Mucosa of descending colon (tissue), 3 donors: Measurements from ENCODE around the gene SULT1A1. TPM values are rescaled to one million over a fixed set of nuclear protein-coding genes. Genes with fewer than 3 reads are reported as not detected.
"Not testable (repeated sequence)": the region's sequence is repeated elsewhere in the genome, so short reads cannot be mapped to it uniquely, and the experiment has no call there.

Source experiments
- ATAC-seq: fragments of 200-7000 bp; cut with Tn5 transposase; one replicate; pipeline ENCODE4 v1.9.1; 2020; ENCODE audit warnings: mild to moderate bottlenecking, moderate library complexity
- DNase-seq, 3 donors: peaks; one replicate each; pipeline ENCODE4 v3.0.0-alpha.2; 2020
- H3K36me3 ChIP-seq: fragments of 200-600 bp; one replicate; pipeline ENCODE4 v1.8.0; 2021; ENCODE audit warnings: low read depth, mild to moderate bottlenecking
- H3K4me1 ChIP-seq: fragments of 200-600 bp; one replicate; pipeline ENCODE4 v1.8.0; 2021; ENCODE audit warnings: low read depth, mild to moderate bottlenecking
- H3K4me3 ChIP-seq: fragments of 200-600 bp; one replicate; pipeline ENCODE4 v1.8.0; 2021; ENCODE audit warnings: mild to moderate bottlenecking
- H3K9me3 ChIP-seq: fragments of 200-600 bp; one replicate; pipeline ENCODE4 v1.8.0; 2021; ENCODE audit warnings: mild to moderate bottlenecking
- intact Hi-C, 2 donors: fragments of 100-400 bp; cut with DNase I in 1 of 2; cut with micrococcal nuclease in 1 of 2; formaldehyde crosslinking; loops; one replicate each; pipeline versions ENCODE4 v1.11.0 to v1.11.1; 2022; cut with DNase I, micrococcal nuclease
- total RNA-seq, 3 donors: library from RNA; stranded (reverse); fragmentation: NEBNext Ultra II Directional in 2 of 3; extraction: Animal tissue kit (Norgen Biotek cat#: 25700) in 2 of 3; gene quantifications; one replicate each; pipeline versions ENCODE4 v1.2.1 to v1.2.4, GENCODE V29; 2021 to 2023
- TF ChIP-seq, protein P1 (sequence below): fragments of 200-600 bp; IDR thresholded peaks from one replicate; pipeline ENCODE4 v1.8.0; 2022; ENCODE audit warnings: antibody characterized with exemption, mild to moderate bottlenecking
- donor health status: DM: no; HTN: no; CAD: no; lungs with moderate emphysema.
- donor health status: DM: no; HTN: no; CAD: no.
- donor health status: DM: no; HTN: yes; CAD: no.

Gene SULT1A1
- total RNA-seq, 3 donors from 2014 or later: 52.4 to 254 (median 138) TPM

- ATAC-seq (no peak), DNase-seq (peak in 1 of 3 donors; percentile 26)
- peaks cover 14% of the 10 kb centered on the region for H3K4me1 ChIP-seq
- TF ChIP-seq, protein P1, sequence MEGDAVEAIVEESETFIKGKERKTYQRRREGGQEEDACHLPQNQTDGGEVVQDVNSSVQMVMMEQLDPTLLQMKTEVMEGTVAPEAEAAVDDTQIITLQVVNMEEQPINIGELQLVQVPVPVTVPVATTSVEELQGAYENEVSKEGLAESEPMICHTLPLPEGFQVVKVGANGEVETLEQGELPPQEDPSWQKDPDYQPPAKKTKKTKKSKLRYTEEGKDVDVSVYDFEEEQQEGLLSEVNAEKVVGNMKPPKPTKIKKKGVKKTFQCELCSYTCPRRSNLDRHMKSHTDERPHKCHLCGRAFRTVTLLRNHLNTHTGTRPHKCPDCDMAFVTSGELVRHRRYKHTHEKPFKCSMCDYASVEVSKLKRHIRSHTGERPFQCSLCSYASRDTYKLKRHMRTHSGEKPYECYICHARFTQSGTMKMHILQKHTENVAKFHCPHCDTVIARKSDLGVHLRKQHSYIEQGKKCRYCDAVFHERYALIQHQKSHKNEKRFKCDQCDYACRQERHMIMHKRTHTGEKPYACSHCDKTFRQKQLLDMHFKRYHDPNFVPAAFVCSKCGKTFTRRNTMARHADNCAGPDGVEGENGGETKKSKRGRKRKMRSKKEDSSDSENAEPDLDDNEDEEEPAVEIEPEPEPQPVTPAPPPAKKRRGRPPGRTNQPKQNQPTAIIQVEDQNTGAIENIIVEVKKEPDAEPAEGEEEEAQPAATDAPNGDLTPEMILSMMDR: no peak
- no peak overlapping the region for H3K4me3 ChIP-seq
- H3K9me3 ChIP-seq: no peaks in the 10 kb centered on the region
- intact Hi-C loops: no loop called here
- no peaks in the 10 kb centered on the region for H3K36me3 ChIP-seq
Measured at GRCh38 chr16:28610595-28611191, 849 bp upstream of the SULT1A1 start.

- intact Hi-C loops, ATAC-seq: not testable (repeated sequence)
- peak in 1 of 3 donors; percentile 75 for DNase-seq
Measured at GRCh38 chr16:28608867-28609596, 812 bp downstream of the SULT1A1 start.

GRCh38 chr16:28608496-28608808, 1.4 kb downstream of the SULT1A1 start:
- ATAC-seq, H3K9me3 ChIP-seq, intact Hi-C loops, H3K36me3 ChIP-seq, DNase-seq, H3K4me3 ChIP-seq: not testable (repeated sequence)
- H3K4me1 ChIP-seq: peaks cover 14% of the 10 kb centered on the region

More at GRCh38 chr16:28608867-28609596, 812 bp downstream of the SULT1A1 start:
- not testable (repeated sequence) for H3K36me3 ChIP-seq, H3K9me3 ChIP-seq, H3K4me3 ChIP-seq
- peaks cover 14% of the 10 kb centered on the region for H3K4me1 ChIP-seq

DNA sequence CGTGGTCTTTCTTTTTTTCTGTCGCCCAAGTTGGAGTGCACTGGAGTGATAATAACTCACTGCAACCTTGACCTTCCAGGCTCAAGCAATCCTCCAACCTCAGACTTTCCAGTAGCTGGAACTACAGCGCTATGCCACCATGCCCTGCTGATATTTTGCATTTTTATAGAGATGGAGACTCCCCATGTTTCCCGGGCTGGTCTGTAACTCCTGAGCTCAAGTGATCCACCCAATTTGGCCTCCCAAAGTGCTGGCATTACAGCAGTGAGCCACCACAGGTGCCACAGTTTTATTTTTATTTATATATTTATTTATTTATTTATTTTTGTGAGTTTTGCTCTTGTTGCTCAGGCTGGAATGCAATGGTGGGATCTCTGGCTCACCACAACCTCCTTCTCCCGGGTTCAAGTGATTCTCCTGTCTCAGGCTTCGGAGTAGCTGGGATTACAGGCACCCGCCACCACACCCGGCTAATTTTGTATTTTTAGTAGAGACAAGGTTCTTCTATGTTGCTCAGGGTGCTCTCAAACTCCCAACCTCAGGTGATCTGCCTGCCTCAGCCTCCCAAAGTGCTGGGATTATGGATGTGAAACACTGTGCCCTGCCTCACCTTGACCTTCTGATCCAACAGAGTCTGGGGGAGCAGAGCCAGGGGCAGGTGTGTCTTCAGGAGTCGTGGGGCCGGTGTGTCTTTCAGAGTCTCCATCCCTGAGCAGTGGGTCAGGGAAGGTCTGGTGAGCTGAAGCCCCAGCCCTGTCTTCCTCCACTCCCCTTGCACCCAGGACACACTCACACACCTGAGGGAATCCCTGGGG, 2.0 kb downstream of the SULT1A1 start:
- DNase-seq: not testable (repeated sequence)

DNA sequence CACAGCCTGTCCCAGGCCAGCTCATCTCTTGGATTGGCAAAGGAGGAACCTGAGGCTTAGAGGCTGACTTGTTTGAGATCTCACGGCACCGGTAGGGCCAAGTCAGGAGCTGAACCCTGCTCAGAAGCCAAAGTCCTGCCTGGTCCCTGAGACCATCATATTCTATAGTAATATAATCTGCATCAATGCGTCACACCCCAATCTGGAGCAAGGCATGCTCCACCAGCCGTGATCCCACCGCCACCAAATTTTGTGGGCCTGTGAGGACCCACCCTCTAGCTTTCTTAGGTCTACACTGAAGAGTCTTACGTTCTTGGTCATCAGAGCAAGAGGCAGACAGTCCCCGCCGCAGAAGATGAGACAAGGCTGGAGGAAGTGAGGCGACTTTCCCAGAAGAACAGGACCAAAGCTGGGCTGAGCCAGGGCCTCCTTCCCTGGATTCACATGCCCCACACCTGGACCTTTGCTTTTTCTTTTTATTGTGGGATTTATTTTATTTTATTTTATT, 2.7 kb downstream of the SULT1A1 start:
- H3K9me3 ChIP-seq: no peaks in the 10 kb centered on the region
- DNase-seq: no peak
- no peak overlapping the region for H3K4me3 ChIP-seq
- no peaks in the 10 kb centered on the region for H3K36me3 ChIP-seq
- ATAC-seq: no peak
- TF ChIP-seq, protein P1: no peak
- peaks cover 14% of the 10 kb centered on the region for H3K4me1 ChIP-seq
- intact Hi-C loops: no loop called here

More for the DNA sequence above, 2.0 kb downstream of the SULT1A1 start:
- H3K4me3 ChIP-seq, ATAC-seq, H3K36me3 ChIP-seq, intact Hi-C loops, H3K9me3 ChIP-seq: not testable (repeated sequence)
- peaks cover 14% of the 10 kb centered on the region for H3K4me1 ChIP-seq

- intact Hi-C loops: no loop called here
- TF ChIP-seq, protein P1: no peak
- Histone ChIP-seq H3K9me3 (no peaks in the 10 kb centered on the region), H3K4me3 (no peak overlapping the region), H3K36me3 (no peaks in the 10 kb centered on the region), H3K4me1 (peaks cover 14% of the 10 kb centered on the region)
- ATAC-seq: no peak
- DNase-seq: peak in 1 of 3 donors; percentile 60
Measured at GRCh38 chr16:28606291-28607115, 3.3 kb downstream of the SULT1A1 start.
